ENCODE results near the gene CXADR.

DNA sequence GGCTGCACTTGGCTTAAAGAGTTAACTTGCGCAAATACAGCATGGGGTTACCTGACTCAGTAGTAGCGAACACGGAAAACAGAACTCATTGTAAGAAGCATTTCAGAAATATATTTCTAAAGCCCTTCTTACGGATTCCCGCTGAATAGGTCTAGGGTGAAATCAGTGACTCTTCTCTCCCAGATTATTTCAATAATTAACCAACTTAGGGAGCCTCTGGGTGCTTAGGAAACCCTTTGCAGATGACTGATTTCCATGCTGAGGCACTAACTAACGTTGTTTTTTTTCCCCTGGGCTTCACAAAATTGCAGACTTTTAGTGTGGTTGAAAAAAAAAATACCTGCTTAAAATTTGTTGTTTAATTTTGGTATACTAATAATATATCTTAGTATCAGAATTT is 59.6 kb downstream of the CXADR start:
- TF ChIP-seq, protein P1, sequence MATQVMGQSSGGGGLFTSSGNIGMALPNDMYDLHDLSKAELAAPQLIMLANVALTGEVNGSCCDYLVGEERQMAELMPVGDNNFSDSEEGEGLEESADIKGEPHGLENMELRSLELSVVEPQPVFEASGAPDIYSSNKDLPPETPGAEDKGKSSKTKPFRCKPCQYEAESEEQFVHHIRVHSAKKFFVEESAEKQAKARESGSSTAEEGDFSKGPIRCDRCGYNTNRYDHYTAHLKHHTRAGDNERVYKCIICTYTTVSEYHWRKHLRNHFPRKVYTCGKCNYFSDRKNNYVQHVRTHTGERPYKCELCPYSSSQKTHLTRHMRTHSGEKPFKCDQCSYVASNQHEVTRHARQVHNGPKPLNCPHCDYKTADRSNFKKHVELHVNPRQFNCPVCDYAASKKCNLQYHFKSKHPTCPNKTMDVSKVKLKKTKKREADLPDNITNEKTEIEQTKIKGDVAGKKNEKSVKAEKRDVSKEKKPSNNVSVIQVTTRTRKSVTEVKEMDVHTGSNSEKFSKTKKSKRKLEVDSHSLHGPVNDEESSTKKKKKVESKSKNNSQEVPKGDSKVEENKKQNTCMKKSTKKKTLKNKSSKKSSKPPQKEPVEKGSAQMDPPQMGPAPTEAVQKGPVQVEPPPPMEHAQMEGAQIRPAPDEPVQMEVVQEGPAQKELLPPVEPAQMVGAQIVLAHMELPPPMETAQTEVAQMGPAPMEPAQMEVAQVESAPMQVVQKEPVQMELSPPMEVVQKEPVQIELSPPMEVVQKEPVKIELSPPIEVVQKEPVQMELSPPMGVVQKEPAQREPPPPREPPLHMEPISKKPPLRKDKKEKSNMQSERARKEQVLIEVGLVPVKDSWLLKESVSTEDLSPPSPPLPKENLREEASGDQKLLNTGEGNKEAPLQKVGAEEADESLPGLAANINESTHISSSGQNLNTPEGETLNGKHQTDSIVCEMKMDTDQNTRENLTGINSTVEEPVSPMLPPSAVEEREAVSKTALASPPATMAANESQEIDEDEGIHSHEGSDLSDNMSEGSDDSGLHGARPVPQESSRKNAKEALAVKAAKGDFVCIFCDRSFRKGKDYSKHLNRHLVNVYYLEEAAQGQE (IDR thresholded peaks at IDR 0.05; ENCODE audit: insufficient read depth in 1 of 2, low read depth in 2 of 2, low read length in 2 of 2): no peak
- TF ChIP-seq TAF1 (IDR thresholded peaks at IDR 0.05; ENCODE audit: borderline replicate concordance, insufficient read depth, low read length): no peak
